Stimulated activated CD4-positive, alpha-beta T cell treated with anti-CD3 and anti-CD28 coated beads, Interleukin-4, amount 100 ng/mL, for 48 hours (primary cell): ENCODE results near the gene NGB.

Experiments
- DNase-seq, 2 donors: peaks; one replicate each; pipeline ENCODE4 v3.0.0-alpha.2; 2020; ENCODE audit warnings: low read depth in 2 of 2

Gene NGB

GRCh38 chr14:77265187-77265515 is 5.9 kb downstream of the NGB start:
- no peak for DNase-seq

DNA sequence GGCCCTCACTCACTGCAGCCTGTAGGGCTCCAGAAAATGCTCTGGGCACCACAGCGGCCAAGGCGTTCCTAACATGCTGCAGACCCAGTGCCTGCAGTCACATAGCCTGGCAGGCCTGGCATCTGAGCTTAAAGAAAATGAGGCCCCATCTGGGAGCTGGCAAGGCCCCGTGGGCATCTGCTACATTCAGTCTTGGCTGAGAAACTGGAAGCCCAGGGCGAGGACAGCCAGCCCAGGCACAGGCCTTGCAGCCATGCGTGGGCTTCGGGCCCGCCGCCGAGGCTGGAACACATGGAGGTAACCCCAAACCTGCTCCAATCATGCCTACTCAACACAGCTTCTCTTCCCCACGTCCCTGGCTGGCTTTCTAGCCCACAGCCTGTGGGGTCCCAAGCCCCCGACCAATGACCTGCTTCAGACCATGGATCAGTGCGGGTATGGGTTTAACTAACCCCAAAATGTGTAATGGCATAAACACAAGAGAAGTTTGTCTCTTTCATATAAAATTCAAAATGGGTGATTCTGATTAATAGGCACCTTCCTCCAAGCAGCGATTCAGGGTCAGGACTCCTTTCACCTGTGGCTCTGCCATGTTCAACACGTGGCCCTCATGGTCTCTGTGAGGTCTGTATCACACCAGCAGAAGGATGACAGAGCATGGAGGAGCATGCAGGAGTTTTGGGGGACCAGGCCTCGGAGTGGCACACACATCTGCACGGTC is 6.4 kb downstream of the NGB start:
- no peak for DNase-seq

- no peak for DNase-seq
Observed at GRCh38 chr14:77260631-77261030, 10.4 kb downstream of the NGB start.

DNA sequence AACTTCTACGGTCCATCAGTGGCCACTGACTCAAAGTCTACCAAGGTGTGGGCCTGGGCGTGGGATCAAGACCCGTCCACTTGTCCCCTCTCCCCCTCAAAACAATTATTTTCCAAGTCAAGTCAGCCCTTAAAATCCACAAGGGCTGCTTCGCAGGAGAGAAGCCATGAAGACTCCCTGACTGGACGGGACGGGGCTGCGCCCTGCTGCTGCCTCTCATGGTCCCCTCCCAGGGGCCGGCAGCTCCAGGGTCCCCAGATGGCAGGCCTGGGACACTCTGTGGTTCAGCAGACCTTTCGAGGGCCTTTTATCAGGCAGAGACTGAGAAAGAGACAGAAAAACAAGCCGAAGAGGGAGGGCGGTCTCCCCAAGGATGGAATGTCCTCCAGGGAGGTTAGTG is 10.8 kb downstream of the NGB start:
- DNase-seq = no peak

- DNase-seq = no peak
Observed at GRCh38 chr14:77259025-77259715, 11.8 kb downstream of the NGB start.

- DNase-seq = no peak
Observed at GRCh38 chr14:77258566-77258965, 12.4 kb downstream of the NGB start.

DNA sequence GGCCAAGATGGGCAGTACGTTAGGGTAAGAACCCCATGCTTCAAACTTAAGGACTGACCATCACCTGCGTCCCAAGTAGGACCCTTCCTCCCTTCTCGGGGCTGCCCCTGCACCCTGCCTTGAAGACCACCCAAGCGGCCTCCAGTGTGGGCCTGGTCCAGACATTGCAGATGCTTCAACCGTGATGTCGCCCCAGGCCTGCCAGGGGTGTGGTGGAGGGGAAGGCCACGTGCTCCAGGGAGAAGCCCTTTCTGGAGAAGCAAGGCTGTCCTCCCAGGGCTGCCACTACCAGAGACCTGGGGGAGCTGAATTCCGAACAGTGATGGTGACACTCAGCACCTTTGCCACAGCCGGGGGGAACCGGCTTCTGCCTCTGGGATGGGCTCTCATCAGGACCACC is 13.3 kb downstream of the NGB start:
- no peak for DNase-seq

DNA sequence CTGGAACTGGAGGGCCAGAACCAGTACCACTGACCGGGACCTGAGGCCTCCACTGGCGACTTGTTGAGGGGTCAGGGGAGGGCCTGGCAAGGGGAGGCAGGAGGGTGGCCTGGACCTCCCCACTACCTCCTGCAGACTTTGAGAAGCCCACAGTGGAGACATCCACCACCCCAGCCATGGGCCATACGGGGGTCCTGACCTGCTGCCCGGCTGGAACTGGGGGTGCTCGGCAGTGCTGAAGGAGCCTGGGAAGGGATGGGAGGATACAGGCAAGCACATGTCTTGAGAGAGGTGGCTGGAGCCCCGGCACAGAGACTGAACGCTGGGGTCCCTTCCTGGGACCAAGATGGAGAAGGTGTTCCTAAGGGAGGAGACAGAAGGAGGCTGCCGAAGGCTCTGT is 14.3 kb downstream of the NGB start:
- DNase-seq = no peak

GRCh38 chr14:77253333-77254190 is 17.4 kb downstream of the NGB start:
- DNase-seq = no peak

DNA sequence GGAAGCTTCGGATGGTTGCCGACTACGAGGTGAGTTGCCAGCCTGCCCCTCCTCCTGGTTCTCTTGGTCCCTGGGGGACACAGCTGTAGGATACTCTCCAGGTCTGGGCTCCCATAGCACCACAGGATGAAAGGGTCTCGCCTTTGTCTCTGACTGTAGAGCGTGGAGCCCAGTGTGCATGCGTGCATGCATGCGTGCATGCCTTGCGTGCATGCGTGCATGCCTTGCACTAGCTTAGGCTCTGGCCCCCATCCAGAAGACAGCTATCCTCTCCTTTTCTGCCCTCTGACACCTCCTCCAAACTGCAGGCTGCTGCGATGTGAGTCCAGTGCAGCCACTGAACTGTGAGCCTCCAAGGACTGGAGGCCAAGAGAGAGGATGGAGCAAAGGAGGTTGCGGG is 19.1 kb downstream of the NGB start:
- DNase-seq = no peak

- no peak for DNase-seq
Observed at GRCh38 chr14:77250927-77251326, 20.1 kb downstream of the NGB start.

DNA sequence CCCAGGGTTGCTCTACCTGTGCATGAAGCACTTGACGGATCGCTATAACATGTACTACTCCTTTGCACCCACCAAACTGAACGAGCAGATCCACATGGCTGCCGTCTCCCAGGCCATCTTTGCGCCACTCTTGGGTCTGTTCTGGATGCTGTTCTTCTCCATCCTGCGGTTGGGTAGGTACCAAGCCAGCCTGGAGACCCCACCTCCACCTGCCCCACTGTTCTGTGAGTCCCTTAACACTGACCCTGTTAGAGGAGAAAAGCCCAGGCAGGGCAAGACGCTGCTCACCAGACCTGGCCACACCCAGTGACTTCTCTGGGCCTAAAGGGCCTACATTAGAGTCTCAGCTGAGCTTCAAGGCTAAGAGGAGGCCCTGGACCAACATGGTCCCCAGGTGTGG is 21.7 kb downstream of the NGB start:
- DNase-seq = no peak

DNA sequence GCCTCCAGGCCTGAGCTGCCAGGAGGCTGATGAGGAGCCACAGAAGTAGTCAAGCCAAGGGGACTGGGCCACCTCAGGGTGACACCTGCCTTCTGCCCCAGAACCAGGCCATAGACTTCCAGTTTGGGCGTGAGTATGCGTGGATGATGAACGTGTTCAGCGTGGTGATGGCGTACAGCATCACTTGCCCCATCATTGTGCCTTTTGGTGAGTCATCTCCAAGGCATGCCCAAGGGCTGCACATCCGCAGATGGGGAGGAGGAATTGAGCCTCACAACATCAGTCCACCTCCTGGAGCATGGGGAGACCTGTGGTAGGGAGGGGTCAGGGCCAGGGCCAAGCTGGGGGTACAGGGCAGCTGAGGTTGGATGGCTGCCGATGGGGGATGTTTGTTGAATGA is 22.3 kb downstream of the NGB start:
- no peak for DNase-seq

- no peak for DNase-seq
Observed at GRCh38 chr14:77246784-77247183, 24.2 kb downstream of the NGB start.

GRCh38 chr14:77245820-77246219 is 25.2 kb downstream of the NGB start:
- no peak for DNase-seq

DNA sequence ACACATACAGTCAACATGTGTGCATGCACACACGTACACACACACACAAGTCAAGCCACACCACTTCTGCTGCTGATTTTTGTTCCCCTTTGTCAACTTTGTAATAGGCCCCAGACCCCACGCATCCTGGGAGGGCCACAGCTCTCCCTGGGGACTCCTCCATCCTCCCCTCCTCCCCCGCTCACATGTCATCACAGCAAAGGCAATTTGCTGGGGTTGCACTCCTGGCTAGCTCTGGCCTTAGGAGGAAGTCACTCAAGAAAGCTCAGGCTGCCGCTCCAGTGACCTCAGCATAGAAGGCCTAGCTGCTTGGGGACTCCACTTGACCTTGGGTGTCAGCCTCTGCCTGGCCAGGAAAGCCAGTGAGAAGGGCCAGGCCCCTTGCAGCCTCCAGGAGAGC is 27.2 kb downstream of the NGB start:
- no peak for DNase-seq

DNA sequence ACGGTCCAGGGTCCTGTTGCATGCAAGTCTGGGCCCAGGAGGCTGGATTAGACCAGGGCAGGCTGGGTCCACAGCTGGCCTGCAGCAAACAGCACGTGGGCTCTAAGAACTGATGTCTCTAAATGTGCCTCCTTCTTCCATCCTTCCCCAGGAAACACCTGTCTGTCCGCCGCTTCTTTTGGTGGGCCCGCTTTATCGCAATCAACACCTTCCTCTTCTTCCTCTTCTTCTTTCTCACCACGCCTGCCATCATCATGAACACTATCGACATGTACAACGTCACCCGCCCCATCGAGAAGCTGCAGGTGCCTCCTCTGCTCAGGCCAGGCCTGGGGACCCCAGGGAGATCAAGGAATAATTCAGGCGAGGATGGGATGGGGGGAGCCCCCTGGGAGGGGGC is 28.3 kb downstream of the NGB start:
- DNase-seq = no peak

DNA sequence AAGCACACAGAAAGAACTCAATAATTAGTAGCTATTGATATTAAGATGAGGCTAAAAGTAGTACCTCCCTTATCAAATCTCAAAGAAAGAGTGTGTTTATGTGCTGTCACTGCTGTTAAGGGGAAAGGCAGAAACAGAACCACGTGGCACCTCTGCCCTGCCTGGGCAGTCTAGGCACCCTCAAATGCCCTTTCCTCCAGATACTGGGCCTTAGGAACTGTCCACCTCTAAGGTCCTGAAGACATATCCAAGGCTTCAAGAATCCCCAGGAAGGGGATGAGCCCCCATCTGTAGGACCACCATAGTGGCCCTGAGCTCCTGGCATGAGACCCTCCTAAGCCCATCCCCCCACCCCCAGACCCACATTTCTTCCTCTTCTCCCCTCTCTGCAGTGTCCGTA is 29.1 kb downstream of the NGB start:
- no peak for DNase-seq

DNA sequence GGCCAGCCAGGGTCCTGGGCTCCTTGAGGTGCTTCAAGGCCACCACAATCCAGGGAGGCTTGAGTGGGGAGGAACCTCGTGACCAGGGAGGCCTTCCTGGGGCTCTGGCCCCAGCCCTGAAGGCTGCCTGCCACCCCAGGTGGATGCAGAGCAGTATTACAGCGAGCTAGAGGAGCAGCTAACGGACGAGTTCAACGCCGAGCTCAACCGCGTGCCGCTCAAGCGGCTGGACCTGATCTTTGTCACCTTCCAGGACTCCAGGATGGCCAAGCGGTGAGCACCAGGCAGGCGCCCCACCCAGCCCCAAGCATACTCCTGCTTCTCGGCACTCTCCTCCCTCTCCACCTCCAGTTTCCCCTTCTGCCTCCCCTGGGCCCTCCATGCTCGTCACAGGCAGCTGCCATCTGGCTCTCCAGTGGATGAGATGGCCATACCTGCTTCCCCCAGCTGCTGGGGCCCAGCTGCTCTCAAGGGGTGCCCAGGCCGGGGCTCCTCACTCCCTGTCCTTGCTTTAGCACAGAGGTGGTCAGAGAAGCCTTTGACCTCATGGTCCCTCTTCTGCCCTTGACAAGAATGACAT is 30.6 kb downstream of the NGB start:
- no peak for DNase-seq

DNA sequence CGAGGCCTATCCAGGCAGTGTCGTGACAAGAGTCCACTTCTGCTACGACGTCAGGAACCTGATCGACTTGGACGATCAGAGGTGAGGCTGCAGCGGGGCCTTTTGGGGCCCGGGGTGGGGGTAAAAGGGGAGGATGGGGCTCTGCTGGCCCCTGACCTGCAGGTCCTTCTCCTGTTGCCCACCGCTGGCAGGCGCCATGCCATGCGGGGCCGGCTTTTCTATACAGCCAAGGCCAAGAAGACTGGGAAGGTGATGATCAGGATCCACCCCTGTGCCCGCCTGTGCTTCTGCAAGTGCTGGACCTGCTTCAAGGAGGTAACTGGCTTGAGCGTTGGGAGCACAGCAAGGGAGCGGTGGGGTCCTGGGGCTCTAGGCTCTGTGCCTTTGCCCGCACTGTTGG is 31.6 kb downstream of the NGB start:
- no peak for DNase-seq

DNA sequence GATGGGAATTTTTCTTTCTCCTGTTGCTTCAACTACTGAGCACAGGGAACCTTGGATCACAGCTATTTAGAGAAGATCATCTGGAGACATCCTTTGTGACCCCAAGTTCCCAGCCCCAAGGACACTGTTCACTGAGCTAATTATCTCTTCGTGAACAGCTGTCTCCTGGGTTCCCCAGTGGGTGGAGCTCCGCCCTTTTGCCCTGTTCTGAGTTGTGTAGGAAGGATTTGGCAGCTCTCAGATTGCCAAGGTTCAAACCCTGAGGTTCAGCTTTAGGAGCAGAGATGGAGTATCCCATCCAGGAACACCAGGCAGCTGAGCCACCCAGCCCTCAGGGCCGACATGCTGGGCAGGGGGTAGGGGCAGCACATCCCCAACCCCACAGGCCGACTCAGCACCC is 32.0 kb downstream of the NGB start:
- no peak for DNase-seq

DNA sequence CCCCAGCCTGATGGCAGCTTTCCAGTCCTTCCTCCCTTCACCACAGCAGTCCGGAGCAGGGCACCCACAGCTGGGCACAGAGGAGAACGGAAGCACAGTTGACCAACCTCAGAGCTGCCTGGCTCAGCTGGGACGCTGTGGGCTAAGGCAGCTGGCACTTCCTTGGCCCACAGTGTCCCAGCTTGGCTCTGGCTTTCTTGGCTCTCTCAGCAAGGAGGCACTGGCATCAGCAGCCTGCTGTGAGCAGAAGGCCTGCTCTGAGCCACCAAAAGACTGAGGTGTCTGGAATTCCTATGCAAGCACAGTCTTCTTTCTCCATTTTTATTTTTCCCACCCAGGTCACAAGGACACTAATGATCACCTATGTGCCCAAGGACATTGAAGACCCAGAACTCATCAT is 32.6 kb downstream of the NGB start:
- DNase-seq = no peak

GRCh38 chr14:77236814-77237213 is 34.2 kb downstream of the NGB start:
- DNase-seq = no peak
